Upper lobe of right lung (tissue), 1 donor: ENCODE measurements around the gene C16orf78. TPM values are rescaled to one million over a fixed set of nuclear protein-coding genes. Genes with fewer than 3 reads are reported as not detected.

Experiments used
- ATAC-seq: fragments of 200-7000 bp; cut with Tn5 transposase; one replicate; pipeline ENCODE4 v1.9.1; 2020; ENCODE audit warnings: mild to moderate bottlenecking, moderate library complexity
- DNase-seq: peaks from one replicate; pipeline ENCODE4 v3.0.0-alpha.2; 2020
- H3K27ac ChIP-seq: fragments of 200-600 bp; one replicate; pipeline ENCODE4 v1.8.0; 2022
- H3K27me3 ChIP-seq: fragments of 200-600 bp; one replicate; pipeline ENCODE4 v1.8.0; 2022; ENCODE audit warnings: mild to moderate bottlenecking
- H3K36me3 ChIP-seq: fragments of 200-600 bp; one replicate; pipeline ENCODE4 v1.8.0; 2022
- H3K4me1 ChIP-seq: fragments of 200-600 bp; one replicate; pipeline ENCODE4 v1.8.0; 2022
- H3K4me3 ChIP-seq: fragments of 200-600 bp; one replicate; pipeline ENCODE4 v1.8.0; 2022; ENCODE audit warnings: mild to moderate bottlenecking
- H3K9me3 ChIP-seq: fragments of 200-600 bp; one replicate; pipeline ENCODE4 v1.8.0; 2022
- intact Hi-C: fragments of 100-400 bp; cut with DNase I; formaldehyde crosslinking; loops from one replicate; pipeline ENCODE4 v1.11.0; 2022
- total RNA-seq: library from RNA; stranded (reverse); fragmentation: NEBNext Ultra II Directional; extraction: Animal tissue kit (Norgen Biotek cat#: 25700); gene quantifications from one replicate; pipeline ENCODE4 v1.2.1, GENCODE V29; 2021
- TF ChIP-seq, protein P1 (sequence below): fragments of 200-600 bp; IDR thresholded peaks from one replicate; pipeline ENCODE4 v1.8.0; 2022; ENCODE audit warnings: antibody characterized with exemption
- donor health status: DM: no; HTN: yes; CAD: no; lungs with severe emphysema.

Gene C16orf78
- total RNA-seq, 1 donor from 2014 or later = not detected

- Histone ChIP-seq H3K4me3 (no peak overlapping the region), H3K36me3 (no peaks in the 10 kb centered on the region), H3K4me1 (no peaks in the 10 kb centered on the region), H3K9me3 (no peaks in the 10 kb centered on the region), H3K27ac (no peak overlapping the region), H3K27me3 (peaks cover 5% of the 10 kb centered on the region)
- ATAC-seq (no peak), DNase-seq (no peak)
- TF ChIP-seq, protein P1, sequence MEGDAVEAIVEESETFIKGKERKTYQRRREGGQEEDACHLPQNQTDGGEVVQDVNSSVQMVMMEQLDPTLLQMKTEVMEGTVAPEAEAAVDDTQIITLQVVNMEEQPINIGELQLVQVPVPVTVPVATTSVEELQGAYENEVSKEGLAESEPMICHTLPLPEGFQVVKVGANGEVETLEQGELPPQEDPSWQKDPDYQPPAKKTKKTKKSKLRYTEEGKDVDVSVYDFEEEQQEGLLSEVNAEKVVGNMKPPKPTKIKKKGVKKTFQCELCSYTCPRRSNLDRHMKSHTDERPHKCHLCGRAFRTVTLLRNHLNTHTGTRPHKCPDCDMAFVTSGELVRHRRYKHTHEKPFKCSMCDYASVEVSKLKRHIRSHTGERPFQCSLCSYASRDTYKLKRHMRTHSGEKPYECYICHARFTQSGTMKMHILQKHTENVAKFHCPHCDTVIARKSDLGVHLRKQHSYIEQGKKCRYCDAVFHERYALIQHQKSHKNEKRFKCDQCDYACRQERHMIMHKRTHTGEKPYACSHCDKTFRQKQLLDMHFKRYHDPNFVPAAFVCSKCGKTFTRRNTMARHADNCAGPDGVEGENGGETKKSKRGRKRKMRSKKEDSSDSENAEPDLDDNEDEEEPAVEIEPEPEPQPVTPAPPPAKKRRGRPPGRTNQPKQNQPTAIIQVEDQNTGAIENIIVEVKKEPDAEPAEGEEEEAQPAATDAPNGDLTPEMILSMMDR = no peak
- intact Hi-C loops = no loop called here
Measured at GRCh38 chr16:49349446-49350168, 24.0 kb upstream of the C16orf78 start.

- ATAC-seq (peak; percentile 76), DNase-seq (peak; percentile 77)
- no peaks in the 10 kb centered on the region for H3K9me3 ChIP-seq
- intact Hi-C loops = no loop called here
- no peak overlapping the region for H3K27ac ChIP-seq
- TF ChIP-seq, protein P1 = peak; percentile 73
- H3K4me3 ChIP-seq = no peak overlapping the region
- H3K27me3 ChIP-seq = peaks cover 10% of the 10 kb centered on the region
- H3K36me3 ChIP-seq = no peaks in the 10 kb centered on the region
- H3K4me1 ChIP-seq = no peaks in the 10 kb centered on the region
Measured at GRCh38 chr16:49350265-49351095, 23.1 kb upstream of the C16orf78 start.

DNA sequence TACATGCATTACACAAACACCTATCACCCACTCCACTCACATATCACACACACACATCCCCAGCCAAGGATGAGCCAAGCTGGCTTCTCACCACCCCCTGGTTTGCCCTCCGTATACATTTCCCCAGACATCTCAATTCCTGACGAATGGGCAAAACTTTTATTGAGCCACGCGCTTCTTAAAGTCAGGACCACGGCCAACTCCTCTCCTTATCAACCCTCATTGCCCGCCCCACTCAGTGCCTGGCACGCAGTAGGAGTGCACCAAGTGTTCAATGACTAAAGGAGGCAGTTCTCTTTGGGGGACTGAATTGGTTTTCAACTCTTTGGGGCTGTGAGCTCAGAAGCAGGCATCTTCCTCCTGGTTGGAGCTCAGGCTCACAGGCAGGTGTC, 22.5 kb upstream of the C16orf78 start:
- H3K27me3 ChIP-seq = peaks cover 10% of the 10 kb centered on the region
- no peak overlapping the region for H3K4me3 ChIP-seq
- ATAC-seq (no peak), DNase-seq (no peak)
- intact Hi-C loops = no loop called here
- no peak overlapping the region for H3K27ac ChIP-seq
- TF ChIP-seq, protein P1 = no peak
- H3K9me3 ChIP-seq = no peaks in the 10 kb centered on the region
- no peaks in the 10 kb centered on the region for H3K36me3 ChIP-seq
- H3K4me1 ChIP-seq = no peaks in the 10 kb centered on the region

- no peaks in the 10 kb centered on the region for H3K9me3 ChIP-seq
- no peak overlapping the region for H3K4me3 ChIP-seq
- ATAC-seq = no peak
- no peaks in the 10 kb centered on the region for H3K4me1 ChIP-seq
- no peaks in the 10 kb centered on the region for H3K36me3 ChIP-seq
- no peak overlapping the region for H3K27ac ChIP-seq
- H3K27me3 ChIP-seq = peaks cover 10% of the 10 kb centered on the region
- TF ChIP-seq, protein P1 = no peak
- no peak for DNase-seq
- intact Hi-C loops = no loop called here
Measured at GRCh38 chr16:49352892-49353291, 20.7 kb upstream of the C16orf78 start.

DNA sequence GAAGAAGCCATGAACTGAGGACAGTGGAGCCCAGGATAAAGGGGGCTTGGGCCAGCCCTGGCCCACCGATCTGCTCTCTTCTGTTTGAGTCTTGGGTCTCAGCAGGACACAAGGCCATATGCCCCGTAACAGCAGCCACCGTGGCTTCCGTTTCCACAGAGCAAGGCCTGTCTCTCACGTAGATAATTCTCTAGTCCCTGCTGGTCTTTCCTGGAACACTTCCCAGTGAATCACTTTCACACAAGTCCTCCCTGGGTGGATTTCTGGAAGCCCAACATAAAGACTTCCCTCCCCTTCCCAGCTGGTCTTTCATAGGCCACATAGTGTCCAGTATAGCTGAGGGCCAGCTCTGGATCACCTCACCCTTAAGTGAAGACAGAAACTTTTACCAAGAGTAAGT, 19.9 kb upstream of the C16orf78 start:
- TF ChIP-seq, protein P1 = no peak
- Histone ChIP-seq H3K36me3 (no peaks in the 10 kb centered on the region), H3K9me3 (no peaks in the 10 kb centered on the region), H3K27ac (no peak overlapping the region), H3K4me1 (no peaks in the 10 kb centered on the region), H3K4me3 (no peak overlapping the region), H3K27me3 (peaks cover 5% of the 10 kb centered on the region)
- no peak for ATAC-seq
- intact Hi-C loops = no loop called here
- DNase-seq = no peak
